MM.1S (cell line): ENCODE results near the gene CHST15.

Experiments used
- EZH2phosphoT487 ChIP-seq: fragments of 300-600 bp; sonication (generic); IDR thresholded peaks from 2 replicates; pipeline ENCODE4 v1.6.1; 2018; ENCODE audit warnings: antibody characterized with exemption, low read length
- TF ChIP-seq, protein P1 (sequence below): fragments of 300-600 bp; sonication (generic); IDR thresholded peaks from 2 replicates; pipeline ENCODE4 v1.5.1; 2016; ENCODE audit warnings: antibody characterized with exemption, low read length, mixed read lengths

- TF ChIP-seq, protein P1, sequence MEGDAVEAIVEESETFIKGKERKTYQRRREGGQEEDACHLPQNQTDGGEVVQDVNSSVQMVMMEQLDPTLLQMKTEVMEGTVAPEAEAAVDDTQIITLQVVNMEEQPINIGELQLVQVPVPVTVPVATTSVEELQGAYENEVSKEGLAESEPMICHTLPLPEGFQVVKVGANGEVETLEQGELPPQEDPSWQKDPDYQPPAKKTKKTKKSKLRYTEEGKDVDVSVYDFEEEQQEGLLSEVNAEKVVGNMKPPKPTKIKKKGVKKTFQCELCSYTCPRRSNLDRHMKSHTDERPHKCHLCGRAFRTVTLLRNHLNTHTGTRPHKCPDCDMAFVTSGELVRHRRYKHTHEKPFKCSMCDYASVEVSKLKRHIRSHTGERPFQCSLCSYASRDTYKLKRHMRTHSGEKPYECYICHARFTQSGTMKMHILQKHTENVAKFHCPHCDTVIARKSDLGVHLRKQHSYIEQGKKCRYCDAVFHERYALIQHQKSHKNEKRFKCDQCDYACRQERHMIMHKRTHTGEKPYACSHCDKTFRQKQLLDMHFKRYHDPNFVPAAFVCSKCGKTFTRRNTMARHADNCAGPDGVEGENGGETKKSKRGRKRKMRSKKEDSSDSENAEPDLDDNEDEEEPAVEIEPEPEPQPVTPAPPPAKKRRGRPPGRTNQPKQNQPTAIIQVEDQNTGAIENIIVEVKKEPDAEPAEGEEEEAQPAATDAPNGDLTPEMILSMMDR: no peak
- TF ChIP-seq EZH2phosphoT487: no peak
Observed at GRCh38 chr10:124129471-124129870, 36.1 kb upstream of the CHST15 start.
